ENCODE results near the gene GJB2. TPM values are rescaled to one million over a fixed set of nuclear protein-coding genes. Genes with fewer than 3 reads are reported as not detected.

Gene GJB2
- total RNA-seq, 1 experiment from 2014 or later, result 0.75 TPM

DNA sequence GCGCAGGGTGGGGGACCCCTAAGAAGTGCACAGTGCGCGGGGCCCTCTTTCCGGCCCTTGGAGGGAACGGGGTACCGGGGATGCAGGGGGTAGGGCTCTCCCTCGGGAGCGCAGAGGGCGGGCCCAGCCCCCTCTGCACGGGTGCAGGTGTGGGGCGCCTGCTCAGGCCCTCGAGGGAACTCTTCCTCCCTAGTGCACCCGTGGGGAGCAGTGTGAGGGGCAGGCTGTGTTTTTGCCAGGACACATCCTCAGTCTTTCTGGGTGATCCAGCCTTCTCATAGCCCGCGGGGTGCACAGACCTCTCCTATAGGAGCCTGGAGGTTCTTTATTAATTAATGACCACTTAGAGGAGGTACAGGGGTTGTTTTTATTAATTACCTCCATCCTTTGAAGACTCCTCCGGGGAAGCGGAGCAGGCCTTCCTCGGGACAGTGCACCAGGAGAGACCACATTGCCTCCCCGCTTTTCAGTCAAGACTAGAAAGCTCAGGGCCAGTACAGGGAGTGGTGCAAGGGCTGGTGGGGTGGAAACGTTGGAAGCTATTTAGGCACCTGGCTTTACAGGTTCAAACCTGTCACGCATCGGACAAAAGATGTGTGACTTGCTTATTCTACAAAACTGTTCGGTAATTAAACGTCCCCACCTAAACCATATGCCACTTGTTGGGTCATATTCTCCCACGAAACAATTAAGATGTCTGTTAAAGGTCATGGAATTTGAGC is 40.0 kb upstream of the GJB2 start:
- no peak for DNase-seq

DNA sequence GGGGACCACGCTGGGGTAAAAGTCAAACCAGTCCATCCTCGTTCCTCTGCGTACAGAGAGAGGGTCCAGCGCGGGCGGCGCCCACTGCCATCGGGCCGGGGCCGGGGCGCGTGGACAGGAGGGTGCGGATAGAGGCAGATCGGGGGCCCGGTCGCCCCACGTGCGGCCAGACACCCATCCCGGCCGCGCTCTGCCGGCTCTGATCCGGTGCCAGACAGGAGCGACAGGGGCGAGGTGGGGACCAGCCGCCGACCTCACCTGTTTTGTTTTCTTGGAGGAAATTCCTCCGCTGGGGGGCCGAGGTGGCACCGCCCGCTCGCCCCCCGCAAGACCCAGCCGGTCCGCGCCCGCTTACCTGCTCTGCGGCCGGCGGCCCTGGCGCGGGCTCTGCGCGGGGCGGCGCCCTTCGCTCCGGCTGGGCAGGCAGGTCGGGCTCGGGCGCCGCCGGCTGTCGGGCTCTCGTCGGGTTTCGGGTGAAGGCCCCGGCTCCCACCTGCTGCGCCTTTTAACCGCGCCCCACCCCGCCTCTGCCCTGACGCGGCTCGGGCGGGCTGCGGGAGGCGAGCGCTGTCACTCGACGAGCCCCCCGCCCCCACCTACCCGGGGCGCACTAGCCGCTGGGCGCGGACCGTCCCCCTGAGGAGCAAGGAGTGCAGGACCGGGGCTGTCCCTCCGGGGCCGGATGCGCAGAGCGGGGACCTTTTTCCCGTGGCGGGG is 39.3 kb upstream of the GJB2 start, which contains the start of gene GJB6:
Gene GJB6 (minus strand): TSS at position 481 of the 717 bp plus-strand sequence. CDS start 8,839 bp downstream, outside the sequence.
- H3K27ac Mint-ChIP-seq (ENCODE audit: unreplicated experiment), result no peak within 1 kb of the TSS
- ChIA-PET POLR2A (no interaction called here), CTCF (no interaction called here)
- no peaks in the 10 kb centered on the region for H3K9me3 Mint-ChIP-seq (ENCODE audit: unreplicated experiment)
- H3K4me3 Mint-ChIP-seq (ENCODE audit: unreplicated experiment), result peak within 1 kb of the TSS; percentile 44
- TF ChIP-seq, protein P1, sequence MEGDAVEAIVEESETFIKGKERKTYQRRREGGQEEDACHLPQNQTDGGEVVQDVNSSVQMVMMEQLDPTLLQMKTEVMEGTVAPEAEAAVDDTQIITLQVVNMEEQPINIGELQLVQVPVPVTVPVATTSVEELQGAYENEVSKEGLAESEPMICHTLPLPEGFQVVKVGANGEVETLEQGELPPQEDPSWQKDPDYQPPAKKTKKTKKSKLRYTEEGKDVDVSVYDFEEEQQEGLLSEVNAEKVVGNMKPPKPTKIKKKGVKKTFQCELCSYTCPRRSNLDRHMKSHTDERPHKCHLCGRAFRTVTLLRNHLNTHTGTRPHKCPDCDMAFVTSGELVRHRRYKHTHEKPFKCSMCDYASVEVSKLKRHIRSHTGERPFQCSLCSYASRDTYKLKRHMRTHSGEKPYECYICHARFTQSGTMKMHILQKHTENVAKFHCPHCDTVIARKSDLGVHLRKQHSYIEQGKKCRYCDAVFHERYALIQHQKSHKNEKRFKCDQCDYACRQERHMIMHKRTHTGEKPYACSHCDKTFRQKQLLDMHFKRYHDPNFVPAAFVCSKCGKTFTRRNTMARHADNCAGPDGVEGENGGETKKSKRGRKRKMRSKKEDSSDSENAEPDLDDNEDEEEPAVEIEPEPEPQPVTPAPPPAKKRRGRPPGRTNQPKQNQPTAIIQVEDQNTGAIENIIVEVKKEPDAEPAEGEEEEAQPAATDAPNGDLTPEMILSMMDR (IDR thresholded peaks at IDR 0.05; ENCODE audit: insufficient read depth in 1 of 2, low read depth in 1 of 2, low read length in 1 of 2, severe bottlenecking in 1 of 2, unreplicated experiment in 1 of 2), result no peak
- no peak for DNase-seq
- intact Hi-C loops (cut with micrococcal nuclease; ENCODE audit: unreplicated experiment), result no loop called here
- no peaks in the 10 kb centered on the region for H3K4me1 Mint-ChIP-seq (ENCODE audit: low read depth, unreplicated experiment)
- H3K27me3 Mint-ChIP-seq (ENCODE audit: insufficient read depth, unreplicated experiment), result peaks cover 17% of the 10 kb centered on the region
- H3K27me3 ChIP-seq (replicated peaks; ENCODE audit: control insufficient read depth, insufficient read depth, low read length), result peaks cover 1% of the 10 kb centered on the region
- peaks cover 10% of the 10 kb centered on the region for H3K4me1 ChIP-seq
- H3K4me3 ChIP-seq (ENCODE audit: low read depth, low read length), result peak within 1 kb of the TSS; percentile 22
- no peaks in the 10 kb centered on the region for H3K9me3 ChIP-seq
- BruUV-seq (replicated peaks), result no TSS peak
- H3K36me3 Mint-ChIP-seq (ENCODE audit: insufficient read depth, unreplicated experiment), result no peaks in the 10 kb centered on the region
- no peaks in the 10 kb centered on the region for H3K36me3 ChIP-seq (ENCODE audit: control insufficient read depth, insufficient read depth, low read length)

More for the DNA sequence above, 40.0 kb upstream of the GJB2 start:
- no peak overlapping the region for H3K27ac Mint-ChIP-seq (ENCODE audit: unreplicated experiment)
- H3K27me3 Mint-ChIP-seq (ENCODE audit: insufficient read depth, unreplicated experiment), result peaks cover 19% of the 10 kb centered on the region
- H3K9me3 ChIP-seq, result no peaks in the 10 kb centered on the region
- no peak overlapping the region for H3K4me3 Mint-ChIP-seq (ENCODE audit: unreplicated experiment)
- H3K27me3 ChIP-seq (replicated peaks; ENCODE audit: control insufficient read depth, insufficient read depth, low read length), result peaks cover 1% of the 10 kb centered on the region
- H3K4me3 ChIP-seq (ENCODE audit: low read depth, low read length), result no peak overlapping the region
- H3K4me1 Mint-ChIP-seq (ENCODE audit: low read depth, unreplicated experiment), result no peaks in the 10 kb centered on the region
- no peaks in the 10 kb centered on the region for H3K36me3 Mint-ChIP-seq (ENCODE audit: insufficient read depth, unreplicated experiment)
- intact Hi-C loops (cut with micrococcal nuclease; ENCODE audit: unreplicated experiment), result no loop called here
- TF ChIP-seq, protein P1 (IDR thresholded peaks at IDR 0.05; ENCODE audit: insufficient read depth in 1 of 2, low read depth in 1 of 2, low read length in 1 of 2, severe bottlenecking in 1 of 2, unreplicated experiment in 1 of 2), result no peak
- BruUV-seq (replicated peaks), result no TSS peak
- ChIA-PET POLR2A (no interaction called here), CTCF (no interaction called here)
- H3K36me3 ChIP-seq (ENCODE audit: control insufficient read depth, insufficient read depth, low read length), result no peaks in the 10 kb centered on the region
- H3K9me3 Mint-ChIP-seq (ENCODE audit: unreplicated experiment), result no peaks in the 10 kb centered on the region
- peaks cover 10% of the 10 kb centered on the region for H3K4me1 ChIP-seq

DNA sequence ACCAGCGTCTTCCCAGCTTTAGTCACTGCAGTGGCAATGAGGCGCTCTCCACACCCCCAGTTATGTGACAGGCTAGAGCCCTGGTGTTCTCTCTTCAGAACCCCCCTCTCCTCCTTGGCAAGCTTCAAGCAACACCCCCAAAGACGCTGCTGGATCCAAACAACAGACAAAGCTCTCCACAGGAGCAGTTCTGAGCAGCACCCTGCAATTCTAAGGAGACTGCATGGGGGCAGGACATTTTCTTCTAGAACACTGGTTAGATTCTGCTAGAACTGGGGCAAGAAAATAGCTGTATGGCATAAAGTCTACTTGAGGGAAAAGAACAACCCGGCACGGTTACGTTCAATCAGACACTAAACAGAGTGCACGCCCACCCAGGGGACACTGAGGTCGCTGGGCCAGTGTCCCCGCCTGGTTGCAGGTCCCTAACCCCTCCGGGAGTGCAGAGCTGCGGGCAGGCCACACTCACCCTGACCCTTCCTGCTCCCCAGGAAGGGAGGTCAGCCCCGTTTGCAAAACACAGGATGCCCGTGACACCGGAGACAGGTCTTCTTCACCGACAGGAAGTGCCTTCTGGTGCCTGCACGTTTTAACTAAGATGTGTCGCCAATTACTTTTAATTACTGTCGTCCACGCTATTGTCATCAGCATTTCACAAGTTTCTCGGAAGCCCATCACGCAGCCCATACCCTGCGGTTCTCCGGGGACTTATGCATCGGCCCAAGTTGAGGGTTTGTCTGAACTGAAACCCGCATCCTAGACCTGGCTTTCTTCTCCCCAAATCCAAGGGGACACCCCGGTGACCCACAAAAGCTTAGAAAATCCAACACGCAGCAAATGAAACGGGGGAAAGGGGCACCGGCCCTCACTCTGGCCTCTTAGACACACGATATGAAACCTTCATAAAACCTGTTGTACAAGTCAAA is 38.4 kb upstream of the GJB2 start:
- Mint-ChIP-seq H3K4me3 (ENCODE audit: unreplicated experiment) (peak overlapping the region; percentile 44), H3K27me3 (ENCODE audit: insufficient read depth, unreplicated experiment) (peaks cover 15% of the 10 kb centered on the region), H3K27ac (ENCODE audit: unreplicated experiment) (no peak overlapping the region), H3K36me3 (ENCODE audit: insufficient read depth, unreplicated experiment) (no peaks in the 10 kb centered on the region), H3K4me1 (ENCODE audit: low read depth, unreplicated experiment) (no peaks in the 10 kb centered on the region), H3K9me3 (ENCODE audit: unreplicated experiment) (no peaks in the 10 kb centered on the region)
- Histone ChIP-seq H3K27me3 (replicated peaks; ENCODE audit: control insufficient read depth, insufficient read depth, low read length) (peaks cover 1% of the 10 kb centered on the region), H3K9me3 (no peaks in the 10 kb centered on the region), H3K4me1 (peaks cover 10% of the 10 kb centered on the region), H3K4me3 (ENCODE audit: low read depth, low read length) (no peak overlapping the region; the same call in 1 of the 2 replicates), H3K36me3 (ENCODE audit: control insufficient read depth, insufficient read depth, low read length) (no peaks in the 10 kb centered on the region)
- POLR2A ChIA-PET, result no interaction called here
- DNase-seq, result no peak
- BruUV-seq (replicated peaks), result no TSS peak
- intact Hi-C loops (cut with micrococcal nuclease; ENCODE audit: unreplicated experiment), result no loop called here
- TF ChIP-seq, protein P1 (IDR thresholded peaks at IDR 0.05; ENCODE audit: insufficient read depth in 1 of 2, low read depth in 1 of 2, low read length in 1 of 2, severe bottlenecking in 1 of 2, unreplicated experiment in 1 of 2), result no peak
- CTCF ChIA-PET, result no interaction called here
